DOHH2 (cell line): ENCODE measurements around the gene SPSB4.

Experiments used
- EZH2phosphoT487 ChIP-seq: fragments of 200-600 bp; sonication (generic); IDR thresholded peaks from 2 replicates; pipeline ENCODE4 v1.6.1; 2017; ENCODE audit warnings: borderline replicate concordance, mild to moderate bottlenecking, antibody characterized with exemption, low read length, moderate library complexity, mixed read lengths
- TF ChIP-seq, protein P1 (sequence below): fragments of 200-600 bp; sonication (generic); IDR thresholded peaks from one replicate; pipeline ENCODE4 v1.5.1; 2014; ENCODE audit warnings: antibody characterized with exemption, mild to moderate bottlenecking, low read depth, low read length; ENCODE audit not compliant: poor library complexity, severe bottlenecking

DNA sequence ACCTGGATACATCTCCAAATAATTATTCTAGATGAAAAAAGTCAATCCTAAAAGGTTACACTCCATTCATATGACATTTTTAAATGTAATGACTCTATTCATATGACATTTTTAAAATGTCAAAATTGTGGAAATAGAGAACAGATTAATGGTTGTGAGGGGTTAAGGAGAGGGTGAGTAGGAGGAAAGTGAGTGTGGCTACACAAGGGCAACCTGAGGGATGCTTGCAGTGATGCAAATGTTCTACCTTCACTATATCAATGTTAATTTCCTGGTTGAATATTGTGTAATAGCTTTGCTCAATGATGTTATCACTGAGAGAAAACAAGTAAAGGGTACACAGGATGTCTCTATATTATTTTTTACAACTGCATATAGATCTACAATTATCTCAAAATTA, 125.6 kb downstream of the SPSB4 start:
- TF ChIP-seq, protein P1, sequence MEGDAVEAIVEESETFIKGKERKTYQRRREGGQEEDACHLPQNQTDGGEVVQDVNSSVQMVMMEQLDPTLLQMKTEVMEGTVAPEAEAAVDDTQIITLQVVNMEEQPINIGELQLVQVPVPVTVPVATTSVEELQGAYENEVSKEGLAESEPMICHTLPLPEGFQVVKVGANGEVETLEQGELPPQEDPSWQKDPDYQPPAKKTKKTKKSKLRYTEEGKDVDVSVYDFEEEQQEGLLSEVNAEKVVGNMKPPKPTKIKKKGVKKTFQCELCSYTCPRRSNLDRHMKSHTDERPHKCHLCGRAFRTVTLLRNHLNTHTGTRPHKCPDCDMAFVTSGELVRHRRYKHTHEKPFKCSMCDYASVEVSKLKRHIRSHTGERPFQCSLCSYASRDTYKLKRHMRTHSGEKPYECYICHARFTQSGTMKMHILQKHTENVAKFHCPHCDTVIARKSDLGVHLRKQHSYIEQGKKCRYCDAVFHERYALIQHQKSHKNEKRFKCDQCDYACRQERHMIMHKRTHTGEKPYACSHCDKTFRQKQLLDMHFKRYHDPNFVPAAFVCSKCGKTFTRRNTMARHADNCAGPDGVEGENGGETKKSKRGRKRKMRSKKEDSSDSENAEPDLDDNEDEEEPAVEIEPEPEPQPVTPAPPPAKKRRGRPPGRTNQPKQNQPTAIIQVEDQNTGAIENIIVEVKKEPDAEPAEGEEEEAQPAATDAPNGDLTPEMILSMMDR, result no peak
- no peak for TF ChIP-seq EZH2phosphoT487
